HCT116 (cell line): Measurements from ENCODE around the gene PLEKHO1. TPM values are rescaled to one million over a fixed set of nuclear protein-coding genes. Genes with fewer than 3 reads are reported as not detected.

Source experiments
- ATAC-seq: fragments of 200-7000 bp; cut with Tn5 transposase; 2 replicates; pipeline ENCODE4 v1.9.1; 2020; ENCODE audit warnings: mild to moderate bottlenecking, moderate library complexity
- BruUV-seq: library from RNA; stranded (reverse); fragments of 400-500 nt; replicated peaks from 2 replicates; lab custom pipeline; 2021; lab: Mats Ljungman, UMichigan
- CTCF ChIA-PET: fragments of 300-600 bp; sonication (Branson Sonifier 250); formaldehyde crosslinking; loops from one replicate; lab custom pipeline; 2021; ENCODE audit warnings: antibody characterized with exemption; lab: Charles Lee
- POLR2A ChIA-PET: fragments of 300-600, 350-600 bp; sonication (Branson Sonifier 250); formaldehyde crosslinking; loops from one replicate; lab custom pipeline; 2021; ENCODE audit warnings: antibody characterized with exemption; lab: Charles Lee
- RAD21 ChIA-PET, 2 experiments: fragments of 300-600 bp; sonication (Branson Sonifier 250); formaldehyde crosslinking; loops; one replicate each; lab custom pipeline; 2023; ENCODE audit warnings: low total read pairs in 2 of 2; ENCODE audit not compliant: uncharacterized antibody in 2 of 2, unreplicated experiment in 2 of 2, low non-redundant PET in 1 of 2; lab: Charles Lee
- DNase-seq: peaks from one replicate; pipeline ENCODE4 v3.0.0-alpha.2; 2010; ENCODE audit warnings: low read depth, low spot score
- H2AFZ ChIP-seq: fragments of 200-600 bp; shearing (Covaris generic), sonication (generic); 2 replicates; pipeline ENCODE4 v1.6.1; 2017; ENCODE audit warnings: low read depth, mixed run types, mixed read lengths, antibody characterized with exemption, low read length; ENCODE audit not compliant: poor library complexity, severe bottlenecking
- H3K27ac ChIP-seq: 2 replicates; pipeline ENCODE4 v1.5.1; 2012; ENCODE audit warnings: low read depth, low read length
- H3K27me3 ChIP-seq: fragments of 200-600 bp; sonication (generic); 2 replicates; pipeline ENCODE4 v1.6.1; 2016; ENCODE audit warnings: mixed run types, low read length, mixed read lengths; ENCODE audit not compliant: insufficient read depth
- H3K36me3 ChIP-seq, 2 experiments: fragments of 200-500 bp in 1 of 2; fragments of 200-600 bp in 1 of 2; sonication (Bioruptor generic) in 1 of 2; sonication (generic) in 1 of 2; 2 replicates each; pipeline versions ENCODE4 v1.5.1 to v1.6.1; 2014 to 2016; ENCODE audit warnings: low read length in 2 of 2, inconsistent platforms in 1 of 2, mixed read lengths in 1 of 2, mixed run types in 1 of 2; ENCODE audit not compliant: insufficient read depth in 2 of 2, control insufficient read depth in 1 of 2
- H3K4me1 ChIP-seq, 2 experiments: fragments of 200-600 bp in 1 of 2; sonication (generic) in 1 of 2; 2 replicates each; pipeline versions ENCODE4 v1.5.1 to v1.6.1; 2012 to 2017; ENCODE audit warnings: low read length in 2 of 2, inconsistent platforms in 1 of 2, mild to moderate bottlenecking in 1 of 2, mixed read lengths in 1 of 2, mixed run types in 1 of 2, moderate library complexity in 1 of 2; ENCODE audit not compliant: insufficient read depth in 2 of 2, control insufficient read depth in 1 of 2
- H3K4me2 ChIP-seq: fragments of 200-600 bp; sonication (generic); 2 replicates; pipeline ENCODE4 v1.6.1; 2017; ENCODE audit warnings: mixed run types, low read length, mixed read lengths
- H3K4me3 ChIP-seq, 2 experiments: fragments of 200-600 bp in 1 of 2; sonication (generic) in 1 of 2; replicated peaks in 1 of 2; 2 replicates each; pipeline ENCODE4 v1.5.1; 2011 to 2016; ENCODE audit warnings: low read length in 2 of 2, control low read depth in 1 of 2, low read depth in 1 of 2, mild to moderate bottlenecking in 1 of 2, mixed read lengths in 1 of 2, mixed run types in 1 of 2
- H3K79me2 ChIP-seq: fragments of 200-600 bp; sonication (generic); 2 replicates; pipeline ENCODE4 v1.6.1; 2017; ENCODE audit warnings: mild to moderate bottlenecking, mixed run types, low read length, moderate library complexity, mixed read lengths; ENCODE audit not compliant: insufficient read depth
- H3K9ac ChIP-seq: fragments of 200-600 bp; sonication (generic); 2 replicates; pipeline ENCODE4 v1.6.1; 2016; ENCODE audit warnings: low read length, mixed read lengths
- H3K9me2 ChIP-seq: fragments of 200-600 bp; sonication (generic), shearing (Covaris generic); 2 replicates; pipeline ENCODE4 v1.6.1; 2017; ENCODE audit warnings: mixed run types, mild to moderate bottlenecking, moderate library complexity; ENCODE audit not compliant: insufficient read depth
- H3K9me3 ChIP-seq, 2 experiments: fragments of 200-500 bp in 1 of 2; fragments of 200-600 bp in 1 of 2; sonication (Bioruptor generic) in 1 of 2; sonication (generic) in 1 of 2; 2 replicates each; pipeline ENCODE4 v1.6.1; 2014 to 2017; ENCODE audit warnings: low read length in 2 of 2, mixed read lengths in 2 of 2, inconsistent platforms in 1 of 2, low read depth in 1 of 2, mild to moderate bottlenecking in 1 of 2, mixed run types in 1 of 2, moderate library complexity in 1 of 2; ENCODE audit not compliant: control insufficient read depth in 1 of 2, insufficient read depth in 1 of 2
- H4K20me1 ChIP-seq: fragments of 200-600 bp; sonication (generic), shearing (Covaris generic); 2 replicates; pipeline ENCODE4 v1.6.1; 2017; ENCODE audit warnings: mixed run types, mild to moderate bottlenecking, moderate library complexity; ENCODE audit not compliant: insufficient read depth
- CBX3 ChIP-seq: IDR thresholded peaks from 2 replicates; pipeline ENCODE4 v1.6.1; 2012; ENCODE audit warnings: low read depth
- CEBPB ChIP-seq: IDR thresholded peaks from 2 replicates; pipeline ENCODE4 v1.6.1; 2012; ENCODE audit warnings: low read depth
- EGR1 ChIP-seq: IDR thresholded peaks from 2 replicates; pipeline ENCODE4 v1.6.1; 2012; ENCODE audit warnings: low read depth
- EZH2phosphoT487 ChIP-seq: fragments of 200-600 bp; IDR thresholded peaks from 2 replicates; pipeline ENCODE4 v1.6.1; 2018; ENCODE audit warnings: antibody characterized with exemption, borderline replicate concordance
- FOSL1 ChIP-seq: IDR thresholded peaks from 2 replicates; pipeline ENCODE4 v1.6.1; 2012; ENCODE audit warnings: low read depth
- JUND ChIP-seq: IDR thresholded peaks from 2 replicates; pipeline ENCODE4 v1.6.1; 2012
- RAD21 ChIP-seq: IDR thresholded peaks from 2 replicates; pipeline ENCODE4 v1.6.1; 2012; ENCODE audit warnings: low read depth, mild to moderate bottlenecking
- REST ChIP-seq: IDR thresholded peaks from 2 replicates; pipeline ENCODE4 v1.6.1; 2012; ENCODE audit warnings: low read depth
- SIN3A ChIP-seq: IDR thresholded peaks from 2 replicates; pipeline ENCODE4 v1.6.1; 2012; ENCODE audit warnings: low read depth
- SP1 ChIP-seq: IDR thresholded peaks from 2 replicates; pipeline ENCODE4 v1.6.1; 2012; ENCODE audit warnings: low read depth
- YY1 ChIP-seq: IDR thresholded peaks from 2 replicates; pipeline ENCODE4 v1.6.1; 2011; ENCODE audit warnings: low read length, low read depth, moderate library complexity, mild to moderate bottlenecking; ENCODE audit not compliant: insufficient replicate concordance; ENCODE audit errors: extremely low read depth
- ZFX ChIP-seq: fragments of 450-650 bp; IDR thresholded peaks from 2 replicates; pipeline ENCODE4 v1.6.1; 2017
- intact Hi-C: fragments of 100-400 bp; cut with micrococcal nuclease; formaldehyde crosslinking; loops from 2 replicates; pipeline ENCODE4 v1.10.0; 2022
- total RNA-seq: library from RNA; stranded (reverse); gene quantifications from one replicate; pipeline ENCODE4 v1.2.1, GENCODE V29; 2021; ENCODE audit not compliant: unreplicated experiment
- TF ChIP-seq, protein P1 (sequence below), 3 experiments: fragments of 200-600 bp in 1 of 3; sonication (generic) in 1 of 3; IDR thresholded peaks in 2 of 3; conservative IDR thresholded peaks in 1 of 3; 2 replicates each; pipeline ENCODE4 v1.5.1; 2012 to 2017; ENCODE audit warnings: low read depth in 2 of 3, low read length in 2 of 3, antibody characterized with exemption in 1 of 3, borderline replicate concordance in 1 of 3, control low read depth in 1 of 3, mild to moderate bottlenecking in 1 of 3, mixed read lengths in 1 of 3, mixed run types in 1 of 3, moderate library complexity in 1 of 3; ENCODE audit not compliant: insufficient read depth in 1 of 3
- TF ChIP-seq, protein P2 (sequence below): IDR thresholded peaks from 2 replicates; pipeline ENCODE4 v1.6.1; 2011; ENCODE audit warnings: mild to moderate bottlenecking, low read length, moderate library complexity; ENCODE audit not compliant: insufficient replicate concordance; ENCODE audit errors: extremely low read depth

The PLEKHO1 gene
- total RNA-seq, 1 experiment from 2014 or later, result 6.9 TPM

DNA sequence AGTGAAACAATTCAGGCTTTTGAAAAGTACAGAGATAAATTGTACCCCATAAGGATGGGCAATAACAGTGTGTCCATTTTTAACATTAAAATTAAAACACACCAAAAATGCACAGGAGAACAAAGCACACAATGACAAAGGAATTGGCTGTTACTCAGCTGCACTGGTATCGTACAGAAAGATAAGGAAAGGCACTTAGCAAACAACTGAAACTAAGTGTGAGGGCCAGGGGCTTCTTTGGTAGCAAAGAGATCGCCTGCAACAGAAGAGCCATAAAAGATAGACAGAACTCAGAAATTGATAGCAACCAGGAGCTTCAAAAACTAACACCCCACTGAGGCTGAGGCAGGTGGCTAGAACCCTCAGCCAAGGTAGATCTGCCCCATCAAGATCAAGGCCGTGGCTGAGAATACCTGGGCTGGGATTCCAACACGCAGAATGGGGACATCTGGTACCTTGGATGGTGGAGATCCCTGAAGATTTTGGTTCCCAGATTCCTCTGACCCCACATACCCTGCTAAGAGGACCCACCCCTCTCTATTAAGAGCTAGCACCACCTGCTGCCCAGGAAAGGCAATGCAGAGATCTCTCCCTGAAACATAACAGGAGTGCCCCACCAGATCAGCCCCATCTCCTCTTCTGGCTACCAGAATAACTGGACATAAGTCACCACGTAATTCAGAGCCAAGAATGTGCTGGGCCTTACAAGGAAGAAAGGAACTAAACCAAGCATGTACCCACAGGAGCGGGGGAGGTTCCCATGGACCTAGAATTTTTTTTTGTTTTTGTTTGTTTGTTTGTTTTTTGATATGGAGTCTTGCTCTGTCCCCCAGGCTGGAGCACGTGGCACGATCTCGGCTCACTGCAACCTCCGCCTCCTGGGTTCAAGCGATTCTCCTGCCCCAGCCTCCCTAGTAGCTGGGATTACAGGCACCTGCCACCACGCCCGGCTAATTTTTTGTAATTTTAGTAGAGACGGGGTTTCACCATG, 16.2 kb downstream of the PLEKHO1 start:
- H3K27me3 ChIP-seq, result no peaks in the 10 kb centered on the region
- no peak overlapping the region for H3K27ac ChIP-seq
- no peaks in the 10 kb centered on the region for H3K36me3 ChIP-seq
- no peak overlapping the region for H3K9ac ChIP-seq
- RAD21 ChIA-PET, result no interaction called here
- intact Hi-C loops, result no loop called here
- no peaks in the 10 kb centered on the region for H3K9me3 ChIP-seq
- CTCF ChIA-PET, result interaction anchor here (0.6 to 3.5 kb wide), 11 partner anchors 9 to 278 kb away, joined by 3 to 21 read pairs (median 4); partner anchors contain the start of gene VPS45
- POLR2A ChIA-PET, result interaction anchor here (0.9 kb wide), 1 partner anchor 278 kb away, joined by 4 read pairs; a partner anchor contains a TSS
- H4K20me1 ChIP-seq, result no peaks in the 10 kb centered on the region
- H3K4me1 ChIP-seq, result peaks cover 5 to 9% of the 10 kb centered on the region in 2 experiments; a peak in 2 of 4 replicates
- DNase-seq (peak; percentile 18), ATAC-seq (peak; percentile 70)
- H3K9me2 ChIP-seq, result no peaks in the 10 kb centered on the region
- TF ChIP-seq SP1, result no peak
- TF ChIP-seq, protein P1, sequence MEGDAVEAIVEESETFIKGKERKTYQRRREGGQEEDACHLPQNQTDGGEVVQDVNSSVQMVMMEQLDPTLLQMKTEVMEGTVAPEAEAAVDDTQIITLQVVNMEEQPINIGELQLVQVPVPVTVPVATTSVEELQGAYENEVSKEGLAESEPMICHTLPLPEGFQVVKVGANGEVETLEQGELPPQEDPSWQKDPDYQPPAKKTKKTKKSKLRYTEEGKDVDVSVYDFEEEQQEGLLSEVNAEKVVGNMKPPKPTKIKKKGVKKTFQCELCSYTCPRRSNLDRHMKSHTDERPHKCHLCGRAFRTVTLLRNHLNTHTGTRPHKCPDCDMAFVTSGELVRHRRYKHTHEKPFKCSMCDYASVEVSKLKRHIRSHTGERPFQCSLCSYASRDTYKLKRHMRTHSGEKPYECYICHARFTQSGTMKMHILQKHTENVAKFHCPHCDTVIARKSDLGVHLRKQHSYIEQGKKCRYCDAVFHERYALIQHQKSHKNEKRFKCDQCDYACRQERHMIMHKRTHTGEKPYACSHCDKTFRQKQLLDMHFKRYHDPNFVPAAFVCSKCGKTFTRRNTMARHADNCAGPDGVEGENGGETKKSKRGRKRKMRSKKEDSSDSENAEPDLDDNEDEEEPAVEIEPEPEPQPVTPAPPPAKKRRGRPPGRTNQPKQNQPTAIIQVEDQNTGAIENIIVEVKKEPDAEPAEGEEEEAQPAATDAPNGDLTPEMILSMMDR (IDR thresholded peaks at IDR 0.05 in 2 of 3, conservative IDR thresholded peaks at IDR 0.05 in 1 of 3; ENCODE audit: borderline replicate concordance in 1 of 3, insufficient read depth in 1 of 3, low read depth in 2 of 3, low read length in 2 of 3), result peak; percentile 55 to 87 (median 76); a peak in 5 of 6 replicates
- no peak for TF ChIP-seq ZFX
- no peak for TF ChIP-seq CBX3
- TF ChIP-seq RAD21, result peak; percentile 76
- TF ChIP-seq YY1, result no peak
- TF ChIP-seq JUND, result no peak
- no peak for TF ChIP-seq CEBPB
- TF ChIP-seq, protein P2, sequence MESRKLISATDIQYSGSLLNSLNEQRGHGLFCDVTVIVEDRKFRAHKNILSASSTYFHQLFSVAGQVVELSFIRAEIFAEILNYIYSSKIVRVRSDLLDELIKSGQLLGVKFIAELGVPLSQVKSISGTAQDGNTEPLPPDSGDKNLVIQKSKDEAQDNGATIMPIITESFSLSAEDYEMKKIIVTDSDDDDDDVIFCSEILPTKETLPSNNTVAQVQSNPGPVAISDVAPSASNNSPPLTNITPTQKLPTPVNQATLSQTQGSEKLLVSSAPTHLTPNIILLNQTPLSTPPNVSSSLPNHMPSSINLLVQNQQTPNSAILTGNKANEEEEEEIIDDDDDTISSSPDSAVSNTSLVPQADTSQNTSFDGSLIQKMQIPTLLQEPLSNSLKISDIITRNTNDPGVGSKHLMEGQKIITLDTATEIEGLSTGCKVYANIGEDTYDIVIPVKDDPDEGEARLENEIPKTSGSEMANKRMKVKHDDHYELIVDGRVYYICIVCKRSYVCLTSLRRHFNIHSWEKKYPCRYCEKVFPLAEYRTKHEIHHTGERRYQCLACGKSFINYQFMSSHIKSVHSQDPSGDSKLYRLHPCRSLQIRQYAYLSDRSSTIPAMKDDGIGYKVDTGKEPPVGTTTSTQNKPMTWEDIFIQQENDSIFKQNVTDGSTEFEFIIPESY, result no peak
- TF ChIP-seq REST, result no peak
- no peak for TF ChIP-seq SIN3A
- no peak for TF ChIP-seq FOSL1
- TF ChIP-seq EZH2phosphoT487, result no peak
- TF ChIP-seq EGR1, result no peak
- H3K4me3 ChIP-seq, result no peak overlapping the region
- no peaks in the 10 kb centered on the region for H3K79me2 ChIP-seq
- BruUV-seq, result no TSS peak
- H2AFZ ChIP-seq, result no peak overlapping the region
- no peak overlapping the region for H3K4me2 ChIP-seq
